HG02623 (cell line): ENCODE measurements around the gene IFNA2.
A peak's percentile ranks its signal among the peaks of the same experiment; 100 is the strongest.
"Not testable (repeated sequence)": the region's sequence is repeated elsewhere in the genome, so short reads cannot be mapped to it uniquely, and the experiment has no call there.

ENCODE experiments used
- ATAC-seq: cut with Tn5 transposase; IDR thresholded peaks from one replicate; pipeline ENCODE4 v1.9.1; 2021; ENCODE audit warnings: moderate library complexity; ENCODE audit not compliant: unreplicated experiment

Gene IFNA2

DNA sequence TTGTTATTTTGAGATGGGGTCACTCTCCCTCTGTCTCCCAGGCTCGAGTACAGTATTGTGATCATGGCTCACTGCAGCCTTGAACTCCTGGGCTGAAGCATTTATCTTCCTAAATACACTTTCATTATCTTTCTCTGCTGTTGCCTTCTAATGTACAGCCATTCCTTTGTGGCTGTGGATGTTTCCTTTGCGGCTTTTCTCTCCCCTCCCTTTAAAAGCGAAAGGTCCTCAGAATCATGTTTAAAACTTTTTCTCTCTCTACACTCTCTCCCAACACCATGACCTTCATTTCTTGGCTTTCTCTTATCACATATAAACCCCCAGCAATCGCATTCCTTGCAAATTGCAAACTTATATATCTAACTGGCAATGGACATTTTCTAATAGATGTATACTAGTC lies 1.6 kb downstream of the IFNA2 start:
- no peak for ATAC-seq

DNA sequence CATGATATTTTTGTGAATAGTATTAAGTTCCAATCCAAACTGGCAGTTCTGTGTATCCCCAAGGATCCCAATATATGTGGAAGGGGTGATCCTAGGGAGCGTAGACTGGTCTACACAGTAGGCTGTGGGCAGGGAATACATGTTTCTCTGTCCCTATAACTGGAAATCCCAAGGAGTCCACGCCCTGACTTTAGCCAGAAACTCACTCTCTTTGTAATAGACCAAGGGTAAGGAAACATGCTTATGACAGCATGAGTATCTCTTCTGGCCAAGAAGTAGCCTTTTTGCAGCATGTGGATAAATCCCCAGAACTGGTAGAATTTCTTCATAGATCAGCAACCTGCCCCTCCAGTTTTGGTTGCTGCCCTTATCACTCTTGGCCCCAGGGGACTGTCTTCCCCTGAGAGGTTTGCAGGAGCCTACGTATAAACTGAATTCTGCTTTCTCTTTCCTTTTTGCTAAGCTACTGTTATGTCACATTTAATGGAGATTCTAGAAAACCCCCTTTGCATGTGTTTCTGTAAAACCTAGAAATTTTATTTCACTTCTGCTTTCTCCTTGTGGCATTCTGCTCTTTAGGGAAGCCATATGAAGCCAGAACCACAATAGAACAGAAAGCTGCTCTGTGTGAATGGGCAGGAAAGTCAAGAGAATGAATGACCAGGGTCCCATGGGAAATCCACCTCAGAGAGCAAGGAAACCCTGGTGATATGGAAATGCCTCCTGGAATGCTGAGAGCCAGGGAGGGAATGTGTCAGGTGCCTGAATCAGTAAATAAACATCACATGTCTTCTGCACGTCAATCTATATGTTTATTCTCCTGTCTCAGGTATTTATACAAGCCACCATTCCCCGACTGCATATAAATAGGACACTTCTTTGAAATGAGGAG lies 3.5 kb downstream of the IFNA2 start:
- ATAC-seq, result peak; percentile 99

DNA sequence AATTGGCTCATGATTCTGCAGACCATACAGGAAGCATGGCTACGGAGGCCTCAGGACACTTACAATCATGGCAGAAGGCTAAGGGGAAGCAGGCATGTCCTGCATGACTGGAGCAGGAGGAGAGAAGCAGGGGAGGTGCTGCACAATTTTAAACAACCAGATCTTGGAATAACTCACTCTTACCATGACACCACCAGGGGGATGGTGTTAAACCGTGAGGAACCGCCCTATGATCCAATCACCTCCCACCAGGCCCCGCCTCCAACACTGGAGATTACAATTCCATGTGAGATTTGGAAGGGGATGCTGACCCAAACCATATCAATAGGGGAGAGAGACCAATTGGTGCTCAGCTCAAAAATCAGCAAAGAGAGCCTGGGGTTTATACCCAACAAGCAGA lies 13.7 kb downstream of the IFNA2 start:
- not testable (repeated sequence) for ATAC-seq

DNA sequence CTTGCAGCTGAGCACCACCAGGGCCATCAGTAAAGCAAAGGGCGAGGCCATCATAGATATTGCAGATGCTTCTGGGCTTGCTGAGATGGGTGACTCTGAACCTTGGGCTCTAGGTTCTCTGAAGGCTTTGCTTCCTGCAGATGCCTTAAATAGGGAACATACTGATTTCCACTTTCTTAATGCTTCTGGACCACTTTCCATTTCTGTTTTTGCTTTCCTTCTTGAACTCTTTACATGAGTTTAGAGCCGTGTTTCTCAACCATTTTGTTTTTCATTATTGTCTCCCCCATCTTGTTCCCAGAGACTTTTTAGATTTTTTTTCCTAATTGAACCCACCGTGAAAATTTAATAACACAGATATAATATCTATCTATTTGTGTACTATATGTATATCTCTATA lies 17.2 kb downstream of the IFNA2 start, which contains the start of gene IFNA13:
TSS of gene IFNA13 (minus strand) at position 101 of the 400 bp plus-strand sequence. CDS start at position 54, 47 bp downstream.
- ATAC-seq, result no peak

DNA sequence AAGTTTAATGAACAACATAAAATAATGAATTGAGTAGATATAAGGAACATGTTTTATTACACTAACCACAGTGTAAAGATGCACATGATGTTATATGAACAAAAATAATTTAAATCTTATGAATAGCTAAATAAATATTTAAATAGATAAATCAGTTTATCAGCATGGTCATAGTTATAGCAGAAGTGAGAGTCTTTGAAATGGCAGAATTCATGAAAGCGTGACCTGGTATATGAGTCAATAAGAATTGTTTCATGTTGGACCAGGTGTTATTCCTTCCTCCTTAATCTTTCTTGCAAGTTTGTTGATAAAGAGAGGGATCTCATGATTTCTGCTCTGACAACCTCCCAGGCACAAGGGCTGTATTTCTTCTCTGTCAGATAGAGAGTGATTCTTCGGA lies 18.0 kb downstream of the IFNA2 start:
- peak; percentile 89 for ATAC-seq

DNA sequence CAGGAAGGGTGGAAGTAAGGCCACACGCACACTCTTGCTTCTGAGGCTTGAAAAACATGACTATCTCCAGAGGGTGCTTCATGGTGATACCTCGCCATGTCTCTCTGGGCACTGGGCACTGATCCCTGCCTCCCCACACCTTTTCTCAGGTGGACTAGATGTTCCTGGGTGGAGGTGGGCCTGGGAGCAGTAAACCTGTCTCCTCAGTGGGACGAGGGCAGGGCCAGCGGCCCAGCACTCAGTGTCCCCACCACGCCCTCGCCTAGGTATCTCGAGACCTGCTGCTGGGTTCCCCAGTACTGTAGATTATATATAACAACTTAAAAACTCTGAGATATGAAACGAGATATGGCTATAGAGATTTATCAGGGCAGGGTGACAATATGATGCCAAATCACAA lies 22.9 kb downstream of the IFNA2 start:
- no peak for ATAC-seq

DNA sequence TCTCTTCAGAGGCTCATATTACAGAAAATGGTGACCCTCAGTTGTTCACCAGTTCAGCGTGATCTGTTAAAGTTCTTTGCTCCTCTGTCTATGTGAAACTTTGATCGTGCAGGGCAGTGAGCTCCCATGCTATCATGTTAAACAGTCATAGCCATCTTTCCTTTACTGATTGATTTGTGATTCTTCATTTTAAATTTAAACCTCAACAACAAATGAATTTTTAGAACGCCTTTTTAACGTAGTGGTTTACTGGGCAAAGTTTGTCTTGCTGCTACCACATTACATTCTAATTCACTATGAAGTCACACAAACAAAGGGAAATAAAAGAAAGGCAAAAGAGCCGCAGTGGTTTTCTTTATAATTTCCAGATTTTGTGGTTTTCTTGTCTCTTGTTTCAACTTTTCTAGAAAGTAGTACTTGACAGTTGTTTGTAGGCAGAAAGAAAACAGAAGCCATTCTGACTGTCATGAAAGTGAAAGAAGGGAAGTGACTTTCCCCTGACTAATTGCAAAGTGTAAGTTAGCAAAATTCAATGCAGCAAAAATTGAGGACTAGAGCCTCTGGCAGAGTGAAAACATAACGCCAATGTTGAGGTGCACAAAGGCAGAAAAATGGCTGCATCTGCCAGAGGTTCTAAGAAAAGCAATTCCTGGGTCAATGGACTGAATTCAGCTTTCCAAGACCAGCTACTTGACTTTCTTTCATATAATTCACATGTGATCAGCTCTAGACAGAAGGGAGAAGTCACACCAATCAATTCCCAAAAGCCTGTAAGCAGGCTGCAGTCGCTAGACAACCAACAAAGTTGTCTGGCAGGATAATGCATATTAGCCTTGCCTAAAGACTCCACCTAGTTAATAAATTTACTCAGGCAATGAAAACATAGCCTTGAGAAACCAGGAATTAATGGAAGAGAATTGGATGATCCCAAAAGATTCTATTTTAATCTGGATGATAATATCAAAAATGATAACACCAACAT lies 27.4 kb downstream of the IFNA2 start:
- peak; percentile 90 for ATAC-seq

DNA sequence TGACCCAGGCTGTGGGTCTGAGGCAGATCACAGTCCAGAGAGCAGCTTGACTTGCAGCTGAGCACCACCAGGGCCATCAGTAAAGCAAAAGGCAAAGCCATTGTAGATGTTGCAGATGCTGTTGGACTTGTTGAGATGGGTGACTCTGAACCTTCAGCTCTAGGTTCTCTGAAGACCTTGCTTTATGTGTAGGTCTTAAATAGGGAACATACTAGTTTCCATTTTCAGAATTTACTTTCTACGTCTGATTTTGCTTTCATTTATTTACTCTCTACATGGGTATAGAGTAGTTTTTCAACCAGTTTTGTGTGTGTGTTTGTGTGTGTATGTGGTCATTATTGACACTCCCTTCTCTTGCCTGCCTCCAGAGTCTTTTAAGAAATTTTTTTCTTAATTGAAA lies 34.4 kb downstream of the IFNA2 start, which contains the start of gene IFNA6:
TSS of gene IFNA6 (minus strand) at position 101 of the 400 bp plus-strand sequence. CDS start at position 101, 0 bp downstream.
- no peak for ATAC-seq

DNA sequence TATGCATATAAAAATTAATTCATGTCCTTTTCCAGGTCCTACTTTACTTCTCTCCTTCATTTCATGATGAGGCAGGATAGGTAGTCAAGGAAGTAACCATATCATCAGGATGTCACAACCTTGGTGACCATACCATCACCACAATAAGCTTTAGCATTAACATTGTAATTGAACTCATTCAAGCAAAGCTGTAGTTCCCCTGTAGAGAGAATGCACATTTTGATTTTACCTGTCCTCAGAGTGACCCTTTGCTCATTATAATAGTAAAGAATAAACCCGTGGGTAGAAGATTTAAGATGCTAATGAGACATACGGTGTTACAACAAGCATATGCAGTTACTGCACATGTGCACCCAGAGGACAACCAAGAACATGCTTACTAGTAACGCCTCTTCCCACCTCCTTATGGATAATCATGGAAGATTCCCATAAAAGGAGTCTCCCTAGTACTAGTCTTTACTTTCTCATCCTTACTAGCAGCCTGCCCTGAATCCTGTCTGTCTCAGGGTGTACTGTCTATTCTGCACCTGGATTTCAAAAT lies 36.7 kb downstream of the IFNA2 start:
- ATAC-seq, result no peak

DNA sequence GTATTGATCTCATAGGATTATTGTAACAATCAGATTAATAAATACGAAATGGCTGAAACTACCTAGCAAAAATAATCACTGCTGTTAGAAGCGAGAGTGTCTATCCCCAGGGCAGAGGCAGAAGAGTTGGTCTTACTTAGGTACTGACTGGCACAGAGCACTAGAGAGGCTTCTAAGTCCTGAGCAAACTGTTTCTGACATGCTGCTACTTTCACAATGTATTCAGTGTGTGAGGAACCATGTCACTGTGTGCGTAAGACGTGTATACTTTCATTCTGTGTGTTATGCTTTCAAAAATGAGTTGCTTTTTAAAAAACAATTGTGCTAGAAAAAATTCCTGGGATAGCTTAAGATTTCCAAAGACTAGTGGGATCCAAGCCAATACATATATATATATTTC lies 44.5 kb downstream of the IFNA2 start:
- no peak for ATAC-seq

DNA sequence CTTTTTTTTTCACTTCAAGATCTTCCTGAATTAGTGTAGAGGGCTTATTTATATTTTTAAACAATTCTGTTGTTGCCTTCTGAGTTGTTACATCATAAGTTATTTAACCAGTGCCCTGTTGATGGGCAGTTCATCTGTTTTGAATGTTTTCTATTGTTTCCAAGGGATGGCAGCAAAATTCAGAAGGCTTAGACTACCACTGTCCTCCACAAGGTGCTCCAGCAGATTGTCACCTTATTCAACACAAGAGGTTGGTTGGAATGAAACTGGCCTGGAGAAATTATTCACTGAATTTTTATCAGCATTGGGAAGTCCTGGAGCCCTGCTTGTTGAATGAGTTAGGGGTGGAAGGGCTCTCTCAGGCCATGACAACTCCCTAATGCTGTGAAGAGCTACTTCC lies 48.7 kb downstream of the IFNA2 start:
- ATAC-seq, result no peak

DNA sequence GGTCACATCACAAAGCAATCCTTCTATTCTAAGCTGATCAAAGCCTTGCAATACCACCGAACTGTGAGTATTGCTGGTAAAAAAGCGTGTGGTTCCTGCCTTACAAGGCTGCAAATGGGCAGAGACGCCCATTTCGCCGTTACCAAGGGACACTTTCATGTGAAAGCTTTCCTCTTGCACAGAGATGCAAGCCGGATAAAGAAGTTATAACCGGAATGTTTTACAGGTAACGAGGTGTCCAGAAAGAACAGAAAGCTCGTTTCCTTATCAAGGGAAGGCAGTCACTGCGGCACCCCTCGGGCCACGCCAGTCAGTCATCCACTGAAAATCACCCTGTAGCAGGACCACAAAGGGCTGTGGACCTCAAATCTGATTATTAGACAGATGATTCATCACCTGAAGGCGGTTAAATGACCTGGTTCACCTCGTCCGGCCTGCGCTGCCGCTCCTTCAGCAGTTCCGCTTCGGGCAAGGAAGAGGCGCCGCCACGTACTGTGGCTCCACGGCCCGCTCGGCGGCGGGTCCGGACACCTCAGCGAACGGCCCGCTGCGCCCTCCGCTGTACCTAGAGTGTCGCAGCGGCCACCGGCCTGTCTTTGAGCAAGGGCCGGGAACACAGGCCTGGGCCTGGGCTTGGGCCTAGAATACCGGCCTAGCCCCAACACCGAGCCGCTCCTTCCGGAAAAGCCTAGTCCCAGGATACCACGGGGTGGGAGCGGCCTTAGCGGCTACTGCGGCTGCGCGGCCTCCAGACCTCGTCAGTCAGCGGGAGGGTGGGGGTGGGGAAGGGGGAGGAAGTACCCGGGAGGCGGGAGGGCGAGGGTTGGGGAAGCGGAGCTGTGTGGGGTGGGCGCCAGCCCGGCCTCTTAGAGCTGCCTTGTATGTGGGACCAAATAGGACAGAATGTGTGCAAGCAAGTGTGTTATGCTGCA lies 50.2 kb downstream of the IFNA2 start, which contains the start of gene KLHL9:
TSS of gene KLHL9 (minus strand) at position 704 of the 932 bp plus-strand sequence. CDS start at position 159, 545 bp downstream.
- peak; percentile 92 for ATAC-seq
